WTC11 (cell line): ENCODE measurements around the gene INHBC.

Experiments
- CREB1 ChIP-seq: sonication (generic); formaldehyde crosslinking; IDR thresholded peaks from 2 replicates; pipeline ENCODE4 v1.8.0; 2023; ENCODE audit warnings: mild to moderate bottlenecking, missing genetic modification reagents
- ELF4 ChIP-seq: sonication (generic); formaldehyde crosslinking; IDR thresholded peaks from 2 replicates; pipeline ENCODE4 v1.8.1; 2022; ENCODE audit warnings: low read depth, mild to moderate bottlenecking, moderate library complexity, missing genetic modification reagents
- KAT7 ChIP-seq: sonication (generic); formaldehyde crosslinking; IDR thresholded peaks from 2 replicates; pipeline ENCODE4 v1.8.1; 2023; ENCODE audit warnings: missing genetic modification reagents, mild to moderate bottlenecking, borderline replicate concordance
- NFE2L1 ChIP-seq: sonication (generic); formaldehyde crosslinking; IDR thresholded peaks from 2 replicates; pipeline ENCODE4 v1.8.1; 2023; ENCODE audit warnings: missing genetic modification reagents
- NR3C1 ChIP-seq: sonication (generic); formaldehyde crosslinking; conservative IDR thresholded peaks from 2 replicates; pipeline ENCODE4 v1.8.1; 2023; ENCODE audit warnings: low read depth, mild to moderate bottlenecking, missing genetic modification reagents
- SP1 ChIP-seq: sonication (generic); formaldehyde crosslinking; conservative IDR thresholded peaks from 2 replicates; pipeline ENCODE4 v1.8.1; 2022; ENCODE audit warnings: missing genetic modification reagents
- TEAD4 ChIP-seq: sonication (generic); formaldehyde crosslinking; IDR thresholded peaks from 2 replicates; pipeline ENCODE4 v1.8.0; 2022; ENCODE audit warnings: mild to moderate bottlenecking, missing genetic modification reagents
- ZBTB21 ChIP-seq: sonication (generic); formaldehyde crosslinking; IDR thresholded peaks from 2 replicates; pipeline ENCODE4 v1.8.1; 2023; ENCODE audit warnings: mild to moderate bottlenecking, missing genetic modification reagents, borderline replicate concordance
- ZNF138 ChIP-seq: sonication (generic); formaldehyde crosslinking; conservative IDR thresholded peaks from 2 replicates; pipeline ENCODE4 v1.8.1; 2022; ENCODE audit warnings: mild to moderate bottlenecking, moderate library complexity, missing genetic modification reagents
- ZNF423 ChIP-seq: fragments of 250-450 bp; sonication (Bioruptor Pico); IDR thresholded peaks from 2 replicates; pipeline ENCODE4 v2.1.2; 2022; ENCODE audit warnings: mild to moderate bottlenecking, moderate library complexity
- TF ChIP-seq, protein P1 (sequence below): fragments of 200-600 bp; IDR thresholded peaks from 2 replicates; pipeline ENCODE4 v1.8.0; 2022; ENCODE audit warnings: antibody characterized with exemption
- TF ChIP-seq, protein P2 (sequence below): sonication (generic); formaldehyde crosslinking; IDR thresholded peaks from 2 replicates; pipeline ENCODE4 v1.8.1; 2023; ENCODE audit warnings: mild to moderate bottlenecking, missing genetic modification reagents, moderate library complexity
- TF ChIP-seq, protein P3 (sequence below): sonication (generic); formaldehyde crosslinking; IDR thresholded peaks from 2 replicates; pipeline ENCODE4 v1.8.0; 2022; ENCODE audit warnings: mild to moderate bottlenecking, missing genetic modification reagents
- TF ChIP-seq, protein P4 (sequence below): sonication (generic); formaldehyde crosslinking; conservative IDR thresholded peaks from 2 replicates; pipeline ENCODE4 v1.8.1; 2022; ENCODE audit warnings: mild to moderate bottlenecking, missing genetic modification reagents

DNA sequence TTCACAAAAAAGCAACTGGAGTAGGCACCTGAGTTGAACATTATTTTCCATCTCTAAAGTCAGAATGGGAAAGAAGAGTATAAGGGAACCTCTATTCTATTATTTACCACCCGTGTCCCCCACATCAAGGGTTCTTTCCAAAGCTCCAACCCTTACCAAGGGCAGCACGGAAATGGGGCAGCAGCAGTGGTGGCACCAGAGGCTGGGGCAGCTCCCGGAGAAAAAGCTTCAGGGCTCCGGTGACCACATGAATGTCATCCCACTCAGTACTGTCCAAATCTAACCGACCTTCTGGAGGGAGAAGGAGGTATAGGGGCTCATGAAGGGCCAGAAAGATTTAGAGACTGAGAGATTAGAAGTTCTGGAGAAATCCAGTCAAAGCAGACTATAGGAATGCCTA lies 39.3 kb downstream of the INHBC start:
- TF ChIP-seq KAT7 (no peak), ZBTB21 (no peak), NR3C1 (CRISPR knock-in tag) (no peak), ZNF138 (CRISPR knock-in tag) (no peak), TEAD4 (CRISPR knock-in tag) (no peak), NFE2L1 (CRISPR knock-in tag) (no peak), ZNF423 (CRISPR knock-in tag) (no peak), ELF4 (CRISPR knock-in tag) (no peak), CREB1 (CRISPR knock-in tag) (no peak), SP1 (CRISPR knock-in tag) (no peak)
- TF ChIP-seq, protein P1, sequence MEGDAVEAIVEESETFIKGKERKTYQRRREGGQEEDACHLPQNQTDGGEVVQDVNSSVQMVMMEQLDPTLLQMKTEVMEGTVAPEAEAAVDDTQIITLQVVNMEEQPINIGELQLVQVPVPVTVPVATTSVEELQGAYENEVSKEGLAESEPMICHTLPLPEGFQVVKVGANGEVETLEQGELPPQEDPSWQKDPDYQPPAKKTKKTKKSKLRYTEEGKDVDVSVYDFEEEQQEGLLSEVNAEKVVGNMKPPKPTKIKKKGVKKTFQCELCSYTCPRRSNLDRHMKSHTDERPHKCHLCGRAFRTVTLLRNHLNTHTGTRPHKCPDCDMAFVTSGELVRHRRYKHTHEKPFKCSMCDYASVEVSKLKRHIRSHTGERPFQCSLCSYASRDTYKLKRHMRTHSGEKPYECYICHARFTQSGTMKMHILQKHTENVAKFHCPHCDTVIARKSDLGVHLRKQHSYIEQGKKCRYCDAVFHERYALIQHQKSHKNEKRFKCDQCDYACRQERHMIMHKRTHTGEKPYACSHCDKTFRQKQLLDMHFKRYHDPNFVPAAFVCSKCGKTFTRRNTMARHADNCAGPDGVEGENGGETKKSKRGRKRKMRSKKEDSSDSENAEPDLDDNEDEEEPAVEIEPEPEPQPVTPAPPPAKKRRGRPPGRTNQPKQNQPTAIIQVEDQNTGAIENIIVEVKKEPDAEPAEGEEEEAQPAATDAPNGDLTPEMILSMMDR = no peak
- TF ChIP-seq, protein P2, sequence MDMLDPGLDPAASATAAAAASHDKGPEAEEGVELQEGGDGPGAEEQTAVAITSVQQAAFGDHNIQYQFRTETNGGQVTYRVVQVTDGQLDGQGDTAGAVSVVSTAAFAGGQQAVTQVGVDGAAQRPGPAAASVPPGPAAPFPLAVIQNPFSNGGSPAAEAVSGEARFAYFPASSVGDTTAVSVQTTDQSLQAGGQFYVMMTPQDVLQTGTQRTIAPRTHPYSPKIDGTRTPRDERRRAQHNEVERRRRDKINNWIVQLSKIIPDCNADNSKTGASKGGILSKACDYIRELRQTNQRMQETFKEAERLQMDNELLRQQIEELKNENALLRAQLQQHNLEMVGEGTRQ (CRISPR knock-in tag) = no peak
- TF ChIP-seq, protein P3, sequence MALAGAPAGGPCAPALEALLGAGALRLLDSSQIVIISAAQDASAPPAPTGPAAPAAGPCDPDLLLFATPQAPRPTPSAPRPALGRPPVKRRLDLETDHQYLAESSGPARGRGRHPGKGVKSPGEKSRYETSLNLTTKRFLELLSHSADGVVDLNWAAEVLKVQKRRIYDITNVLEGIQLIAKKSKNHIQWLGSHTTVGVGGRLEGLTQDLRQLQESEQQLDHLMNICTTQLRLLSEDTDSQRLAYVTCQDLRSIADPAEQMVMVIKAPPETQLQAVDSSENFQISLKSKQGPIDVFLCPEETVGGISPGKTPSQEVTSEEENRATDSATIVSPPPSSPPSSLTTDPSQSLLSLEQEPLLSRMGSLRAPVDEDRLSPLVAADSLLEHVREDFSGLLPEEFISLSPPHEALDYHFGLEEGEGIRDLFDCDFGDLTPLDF = no peak
- TF ChIP-seq, protein P4, sequence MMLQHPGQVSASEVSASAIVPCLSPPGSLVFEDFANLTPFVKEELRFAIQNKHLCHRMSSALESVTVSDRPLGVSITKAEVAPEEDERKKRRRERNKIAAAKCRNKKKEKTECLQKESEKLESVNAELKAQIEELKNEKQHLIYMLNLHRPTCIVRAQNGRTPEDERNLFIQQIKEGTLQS (CRISPR knock-in tag) = no peak
